ENCODE results near the gene CYGB.

DNA sequence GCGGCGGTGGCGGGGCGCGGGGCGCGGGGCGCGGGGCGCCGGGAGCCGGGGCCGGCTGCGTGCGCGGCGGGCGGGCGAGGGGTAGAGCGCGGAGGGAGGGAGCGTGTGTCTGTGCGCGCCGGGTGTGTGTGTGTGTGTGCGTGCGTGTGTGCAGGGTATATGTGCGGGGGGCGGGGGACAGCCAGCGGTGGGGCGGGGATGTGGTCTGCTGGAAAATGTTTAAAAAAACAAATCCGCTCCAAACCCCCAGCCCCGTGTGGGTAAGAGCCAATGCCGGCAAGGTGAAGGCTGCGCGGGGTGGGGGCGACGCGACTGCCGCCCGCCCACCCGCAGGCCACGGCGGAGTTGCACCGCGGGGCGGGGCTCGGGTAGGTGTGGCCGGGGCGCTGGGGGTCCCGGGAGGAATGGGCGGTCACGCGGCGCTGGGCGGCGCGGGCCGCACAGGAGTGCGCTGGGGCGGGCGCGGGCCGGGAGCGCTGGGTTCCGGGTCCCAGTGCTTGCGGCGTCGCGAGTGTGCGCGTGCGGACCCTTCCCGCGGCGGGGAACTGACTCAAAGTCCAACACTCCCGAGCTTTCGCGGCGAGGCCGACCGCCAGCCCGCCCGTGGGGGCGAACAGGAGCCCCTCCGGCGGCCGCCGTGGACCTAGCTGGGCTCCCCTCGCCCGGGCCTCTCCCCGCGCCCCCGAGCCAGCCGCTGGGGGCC, at the start of gene CYGB:
- TF ChIP-seq EZH2 (IDR thresholded peaks at IDR 0.05): no peak
- TF ChIP-seq POLR2AphosphoS5 (IDR thresholded peaks at IDR 0.05; ENCODE audit: borderline replicate concordance, low read depth, low read length): no peak
- TF ChIP-seq FOXP2 (optimal IDR thresholded peaks at IDR 0.05; ENCODE audit: control extremely low read depth, extremely low read length, insufficient read depth): no peak
